Measurements from ENCODE around the gene SLC1A3.
"Not testable (repeated sequence)": the region's sequence is repeated elsewhere in the genome, so short reads cannot be mapped to it uniquely, and the experiment has no call there.

Gene SLC1A3

DNA sequence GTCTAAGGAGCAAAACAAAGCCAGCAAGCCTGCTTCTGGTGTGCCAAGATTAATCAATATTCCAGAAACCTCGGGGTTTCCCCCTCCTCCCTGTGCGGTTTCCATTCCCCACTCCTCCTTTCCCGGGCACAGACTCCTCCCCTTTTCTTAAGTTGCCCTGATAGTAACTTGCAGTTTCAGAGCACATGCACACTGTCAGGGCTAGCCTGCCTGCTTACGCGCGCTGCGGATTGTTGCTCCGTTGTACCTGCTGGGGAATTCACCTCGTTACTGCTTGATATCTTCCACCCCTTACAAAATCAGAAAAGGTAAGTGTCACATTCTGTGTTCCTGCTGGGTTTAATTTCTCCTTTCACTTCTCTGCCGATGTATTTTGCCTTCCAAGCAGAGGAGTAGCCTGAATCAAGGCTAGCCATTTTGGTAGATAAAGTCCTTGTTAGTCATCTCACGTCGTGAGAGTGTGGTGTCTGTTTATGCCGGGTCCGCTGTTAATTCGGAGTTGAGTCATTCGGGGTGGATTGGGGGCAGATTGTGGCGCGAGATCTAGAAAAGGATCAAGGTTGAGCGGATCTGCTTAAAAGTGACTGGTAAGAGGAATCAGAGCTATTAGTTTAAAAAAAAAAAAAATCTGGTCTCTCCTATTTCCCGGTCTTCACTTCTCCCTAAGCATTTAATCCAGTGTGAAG, at the start of gene SLC1A3:
Gene SLC1A3 (plus strand): TSS at position 179 of the 686 bp plus-strand sequence. CDS start 1,818 bp downstream, outside the sequence.
- peak; percentile 86 for DNase-seq (ENCODE audit: low read depth, low spot score)

DNA sequence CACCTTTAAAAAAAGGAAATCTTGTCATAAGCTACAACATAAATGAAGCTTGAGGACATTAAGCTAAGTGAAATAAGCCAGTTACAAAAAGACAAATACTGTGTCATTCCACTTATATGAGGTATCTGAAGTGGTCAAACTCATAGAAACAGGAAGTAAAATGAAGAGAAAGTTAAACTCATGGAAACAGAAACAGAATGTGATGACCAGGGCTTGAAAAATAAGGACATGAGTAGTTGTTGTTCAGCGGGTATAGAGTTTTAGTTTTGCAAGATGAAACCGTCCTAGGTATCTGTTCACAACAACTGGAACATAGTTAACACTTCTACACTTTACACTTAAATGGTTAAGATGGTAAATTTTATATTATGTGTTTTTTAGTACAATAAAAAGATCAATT, 47.8 kb upstream of the SLC1A3 start:
- DNase-seq (ENCODE audit: low read depth, low spot score): no peak

DNA sequence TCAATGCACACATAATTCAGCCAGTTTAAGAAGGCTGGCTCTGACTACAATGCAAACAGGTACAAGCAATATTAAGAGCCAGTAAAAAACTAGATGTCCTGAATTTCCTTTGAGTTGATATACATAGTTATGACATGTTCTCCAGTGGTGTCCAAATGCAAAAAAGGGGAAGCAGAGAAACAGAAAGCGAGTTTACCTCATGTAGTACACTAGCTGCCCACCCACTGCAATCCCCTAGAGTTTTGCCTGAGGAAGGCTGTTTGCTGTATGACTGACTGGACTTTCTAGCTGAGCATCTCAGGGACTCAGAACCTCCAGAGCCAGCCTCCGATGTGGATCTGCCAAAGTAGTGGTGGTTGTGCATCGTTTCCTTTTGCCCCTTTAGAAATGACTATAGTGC, 44.8 kb upstream of the SLC1A3 start:
- no peak for DNase-seq (ENCODE audit: low read depth, low spot score)

DNA sequence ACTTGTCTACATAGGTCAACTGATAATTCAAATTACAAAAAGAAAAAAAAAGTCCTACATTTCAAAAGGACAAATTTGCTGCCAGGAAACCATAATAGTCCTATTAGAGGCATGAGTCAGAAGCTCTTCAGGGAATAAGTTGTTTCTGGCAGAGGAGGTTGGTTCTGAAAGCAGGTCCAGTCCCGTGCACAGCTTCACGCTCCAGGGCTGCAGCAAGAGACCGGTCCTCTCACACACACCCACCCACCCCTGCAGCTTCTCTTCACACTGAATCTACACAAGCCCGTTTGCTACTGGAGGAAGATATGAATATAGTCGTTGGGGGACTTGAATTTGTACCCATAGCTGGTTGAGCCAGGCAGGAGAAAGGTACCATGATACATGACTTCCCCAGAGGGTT, 36.9 kb upstream of the SLC1A3 start:
- DNase-seq (ENCODE audit: low read depth, low spot score): no peak

DNA sequence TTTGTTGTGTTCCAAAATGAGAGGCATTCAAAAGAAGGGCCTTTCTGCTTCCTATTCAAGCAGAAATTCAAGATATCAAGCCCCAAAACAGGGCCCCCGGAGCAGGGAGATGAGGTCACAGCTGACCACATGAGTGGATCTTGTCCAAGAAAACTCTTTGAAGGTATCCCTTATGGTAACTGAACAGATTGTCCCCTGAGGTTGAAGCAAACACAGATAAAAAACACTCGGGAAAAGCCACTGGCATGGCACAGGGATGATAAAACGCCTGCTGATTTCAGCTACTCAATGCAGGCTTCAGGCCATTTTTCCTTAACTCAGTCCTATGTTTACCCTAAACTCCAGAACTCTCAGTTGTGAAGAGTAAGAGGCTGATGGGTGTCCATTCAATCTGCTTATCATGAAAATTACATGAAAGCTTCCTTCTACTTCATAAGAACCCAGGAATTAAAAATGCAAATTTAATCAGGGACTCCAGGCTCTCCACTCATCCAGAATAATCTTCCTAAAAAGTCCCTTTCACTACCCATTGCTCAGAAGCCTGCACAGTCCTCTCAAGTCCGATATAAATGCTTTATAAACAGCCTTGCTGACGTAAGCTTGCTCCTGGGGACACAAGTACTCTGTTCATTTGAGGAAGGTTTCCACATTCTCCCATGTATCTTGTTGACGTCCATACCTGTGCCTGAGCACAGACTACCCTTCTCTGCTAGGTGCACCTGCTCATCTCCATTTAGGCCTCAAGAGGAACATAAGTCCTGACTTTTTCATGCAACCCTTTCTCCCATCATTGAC, 35.9 kb upstream of the SLC1A3 start:
- no peak for DNase-seq (ENCODE audit: low read depth, low spot score)

DNA sequence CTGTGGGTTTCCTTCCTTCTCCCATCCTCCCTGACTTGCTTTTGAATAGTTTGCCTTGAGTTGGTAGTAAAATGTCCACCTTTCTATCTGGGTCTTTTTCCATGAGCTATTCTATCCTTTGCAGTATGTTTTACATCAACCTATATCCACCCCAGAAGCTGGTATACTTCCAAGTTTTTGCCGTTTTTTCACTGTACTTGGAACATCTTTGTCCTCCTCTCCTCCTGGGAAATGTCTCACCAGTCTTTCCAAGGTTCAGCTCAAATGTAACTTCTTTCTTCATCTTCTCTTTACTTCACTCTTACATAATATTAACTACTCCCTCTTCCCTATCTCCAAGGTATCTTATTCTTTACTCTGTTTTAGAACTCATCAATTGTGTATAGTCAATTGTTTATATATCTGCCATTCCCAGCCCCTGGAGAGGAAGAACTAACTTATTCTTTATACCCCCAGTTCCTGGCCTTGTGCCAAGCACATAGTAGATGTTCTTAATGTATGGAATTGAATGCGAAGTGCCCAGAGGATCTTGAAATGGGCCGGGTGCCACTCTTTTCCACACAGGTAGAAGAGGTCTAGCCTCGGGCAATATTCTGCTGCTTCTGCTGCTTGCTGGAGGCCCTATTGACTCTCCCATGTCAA, 34.9 kb upstream of the SLC1A3 start:
- DNase-seq (ENCODE audit: low read depth, low spot score): no peak

DNA sequence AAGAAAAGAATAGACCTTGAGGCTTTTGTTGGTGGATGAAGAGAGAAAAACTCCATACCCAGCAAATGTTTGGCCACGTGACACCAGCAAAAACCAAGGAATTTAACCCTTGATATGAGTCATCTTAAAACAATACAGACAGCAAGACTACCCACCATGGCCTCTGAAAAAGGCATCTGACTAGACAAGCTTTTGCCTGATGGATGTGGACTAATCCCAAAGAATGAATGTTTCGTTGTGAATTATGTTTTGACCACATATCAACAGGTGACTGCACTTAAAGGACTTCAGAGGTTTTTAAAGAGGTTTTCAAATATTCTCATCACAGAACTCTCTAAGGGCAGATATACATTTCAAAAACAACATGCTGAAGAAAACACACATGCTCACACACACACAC, 33.0 kb upstream of the SLC1A3 start:
- no peak for DNase-seq (ENCODE audit: low read depth, low spot score)

DNA sequence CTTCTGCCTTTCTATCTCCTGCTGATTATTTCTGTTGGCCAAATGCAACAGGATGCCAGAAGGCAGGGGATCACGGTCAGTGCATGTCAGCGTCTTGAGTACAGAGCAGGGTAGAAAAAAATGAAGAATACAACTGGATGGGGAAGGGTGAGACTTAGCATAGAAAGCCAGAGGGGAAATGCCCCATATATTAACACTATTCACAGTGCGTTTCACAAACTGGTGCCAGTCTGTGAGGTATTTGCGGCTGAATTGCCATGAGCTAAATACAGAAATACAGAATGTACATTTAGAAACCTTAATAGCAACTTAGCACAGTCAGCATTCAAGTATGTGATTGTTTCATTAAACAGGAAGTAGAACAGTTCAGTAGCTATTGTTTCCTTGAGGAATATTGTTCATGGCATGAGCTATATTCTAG, 31.0 kb upstream of the SLC1A3 start:
- no peak for DNase-seq (ENCODE audit: low read depth, low spot score)

DNA sequence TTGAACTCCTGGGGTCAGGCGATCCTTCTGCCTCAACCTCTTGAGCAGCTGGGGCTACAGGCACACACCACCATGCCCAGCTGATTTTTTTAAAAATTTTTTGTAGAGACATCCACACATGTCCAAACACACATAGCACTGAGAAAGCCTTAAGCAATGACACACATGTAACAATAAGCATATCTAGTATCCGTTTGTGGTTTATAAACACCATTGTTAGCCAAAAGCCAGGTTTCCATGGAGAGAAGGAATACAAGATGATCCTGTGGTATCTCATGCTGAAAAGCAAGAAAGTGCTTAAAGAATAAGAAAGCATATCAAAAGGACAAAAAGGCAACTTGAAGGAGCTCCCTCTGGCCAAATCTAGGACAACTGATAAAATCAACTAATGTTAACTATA, 29.7 kb upstream of the SLC1A3 start:
- no peak for DNase-seq (ENCODE audit: low read depth, low spot score)

DNA sequence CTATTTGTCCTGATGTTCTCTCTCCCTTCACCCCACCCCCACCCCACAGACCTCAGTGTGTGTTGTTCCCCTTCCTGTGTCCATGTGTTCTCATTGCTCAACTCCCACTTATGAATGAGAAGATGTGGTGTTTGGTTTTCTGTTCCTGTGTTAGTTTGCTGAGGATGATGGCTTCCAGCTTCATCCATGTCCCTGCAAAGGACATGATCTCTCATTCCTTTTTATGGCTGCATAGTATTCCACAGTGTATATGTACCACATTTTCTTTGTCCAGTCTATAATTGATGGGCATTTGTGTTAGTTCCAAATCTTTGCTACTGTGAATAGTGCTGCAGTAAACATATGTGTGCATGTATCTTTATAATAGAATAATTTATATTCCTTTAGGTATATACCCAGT, 26.5 kb upstream of the SLC1A3 start:
- not testable (repeated sequence) for DNase-seq (ENCODE audit: low read depth, low spot score)

DNA sequence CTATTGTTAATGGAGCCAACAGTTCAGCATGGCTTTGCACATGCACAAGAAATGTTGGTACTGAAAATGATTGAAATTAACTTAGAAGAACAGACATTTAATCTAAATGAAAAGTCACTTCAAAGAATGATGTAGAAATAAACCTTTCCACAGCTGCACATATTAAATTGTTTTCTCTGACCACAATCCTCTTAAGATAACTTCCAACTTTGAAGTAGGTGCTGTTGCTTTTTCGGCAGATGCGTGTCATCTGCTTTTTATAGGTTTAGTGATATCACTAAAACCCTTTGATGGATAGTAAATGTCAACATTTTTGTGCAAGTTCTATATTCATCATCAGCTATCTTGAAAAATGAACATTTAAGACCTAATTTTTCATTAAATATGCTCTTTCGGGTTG, 25.3 kb upstream of the SLC1A3 start:
- no peak for DNase-seq (ENCODE audit: low read depth, low spot score)

DNA sequence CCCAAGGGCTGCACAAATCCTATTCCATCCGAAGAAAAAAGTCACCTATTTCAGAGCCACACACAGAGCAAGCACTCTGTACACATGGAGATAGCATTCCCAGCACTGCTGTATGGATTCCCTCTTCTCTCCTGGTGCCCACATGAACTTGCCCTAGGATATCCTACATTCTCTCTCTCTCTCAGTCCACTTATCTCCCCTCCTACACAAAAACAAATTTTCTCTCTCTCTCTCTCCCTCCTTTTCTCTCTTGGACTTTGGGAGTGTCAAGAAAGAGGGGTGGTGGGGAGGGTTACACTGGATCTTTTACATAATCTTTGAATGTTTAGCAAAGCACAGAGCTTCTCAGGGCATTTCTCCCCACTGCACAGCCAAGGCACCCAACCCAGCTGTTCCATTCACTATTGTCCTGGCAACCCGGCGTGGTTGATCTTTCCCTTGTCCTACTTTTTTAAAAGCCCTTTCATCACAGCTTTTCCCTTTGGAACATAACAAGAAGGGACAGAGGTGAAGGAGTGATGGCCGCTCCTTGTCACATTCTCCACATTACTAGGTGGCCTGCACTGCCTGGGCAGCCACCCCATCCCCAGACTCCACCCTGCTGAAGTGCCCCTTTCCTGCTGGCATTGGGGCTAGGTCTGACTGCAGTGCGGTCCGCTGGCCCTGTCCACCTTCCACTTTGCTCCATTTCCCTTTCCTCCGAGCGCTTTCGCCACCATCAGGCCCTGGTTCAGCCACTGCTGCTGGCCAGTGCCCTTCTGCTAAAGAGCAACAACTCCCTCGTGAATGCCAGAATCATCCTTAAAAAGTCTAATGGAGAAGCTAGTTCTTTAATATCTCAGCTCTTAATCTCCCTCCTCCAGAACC, 22.2 kb upstream of the SLC1A3 start:
- DNase-seq (ENCODE audit: low read depth, low spot score): no peak

DNA sequence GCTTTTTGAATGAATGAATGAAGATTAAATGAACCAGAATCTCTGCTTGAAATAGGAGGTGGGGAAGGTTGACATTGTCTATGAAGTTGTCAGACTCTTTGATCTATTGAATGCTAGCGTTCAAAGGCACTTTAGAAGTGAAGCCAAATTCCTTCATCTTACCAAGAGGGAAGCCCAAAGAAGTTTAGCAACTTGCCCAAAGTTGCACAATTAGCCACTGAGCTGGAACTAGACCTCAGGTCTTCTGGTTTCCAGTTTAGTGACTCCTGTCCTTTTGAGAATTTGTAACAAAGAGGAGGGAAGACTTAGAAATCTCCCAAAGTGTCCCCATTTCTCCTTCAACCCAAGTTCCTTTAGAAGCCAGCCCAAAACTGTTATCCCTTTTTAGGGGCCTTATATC, 20.7 kb upstream of the SLC1A3 start:
- no peak for DNase-seq (ENCODE audit: low read depth, low spot score)

DNA sequence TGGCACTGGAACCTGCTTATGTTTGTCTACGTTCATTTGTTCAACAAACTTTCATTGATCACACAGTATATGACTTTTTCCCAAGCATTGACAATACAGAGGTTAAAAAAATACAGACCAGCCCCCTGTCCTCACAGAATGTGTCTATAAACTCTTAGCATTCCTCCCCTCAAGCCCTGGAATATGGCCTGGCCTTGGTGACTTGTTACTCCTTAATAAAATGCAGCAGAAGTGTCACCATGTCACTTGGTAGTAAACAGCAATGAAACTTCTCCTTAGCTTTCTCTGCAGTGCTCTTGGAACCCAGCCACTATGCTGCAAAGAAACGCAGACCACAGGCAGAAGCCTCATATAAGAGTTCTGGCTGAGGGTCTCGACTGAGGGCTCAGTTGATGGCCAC, 19.1 kb upstream of the SLC1A3 start:
- DNase-seq (ENCODE audit: low read depth, low spot score): no peak

DNA sequence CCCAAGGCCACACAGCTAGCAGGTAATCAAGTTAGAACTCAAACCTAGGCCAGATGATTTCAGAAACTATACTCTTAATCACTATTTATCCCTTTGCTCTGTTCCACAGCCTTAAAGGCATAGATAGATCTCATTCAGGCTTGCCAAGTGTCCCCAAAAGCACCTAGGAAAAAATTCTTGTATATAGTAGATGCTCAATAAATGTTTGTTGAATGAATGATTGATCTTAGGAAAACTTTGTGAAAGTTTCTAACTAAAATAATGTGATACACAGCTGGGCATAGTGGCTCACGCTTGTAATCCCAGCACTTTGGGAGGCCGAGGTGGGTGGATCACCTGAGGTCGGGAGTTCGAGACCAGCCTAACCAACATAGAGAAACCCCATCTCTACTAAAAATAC, 16.7 kb upstream of the SLC1A3 start:
- not testable (repeated sequence) for DNase-seq (ENCODE audit: low read depth, low spot score)

DNA sequence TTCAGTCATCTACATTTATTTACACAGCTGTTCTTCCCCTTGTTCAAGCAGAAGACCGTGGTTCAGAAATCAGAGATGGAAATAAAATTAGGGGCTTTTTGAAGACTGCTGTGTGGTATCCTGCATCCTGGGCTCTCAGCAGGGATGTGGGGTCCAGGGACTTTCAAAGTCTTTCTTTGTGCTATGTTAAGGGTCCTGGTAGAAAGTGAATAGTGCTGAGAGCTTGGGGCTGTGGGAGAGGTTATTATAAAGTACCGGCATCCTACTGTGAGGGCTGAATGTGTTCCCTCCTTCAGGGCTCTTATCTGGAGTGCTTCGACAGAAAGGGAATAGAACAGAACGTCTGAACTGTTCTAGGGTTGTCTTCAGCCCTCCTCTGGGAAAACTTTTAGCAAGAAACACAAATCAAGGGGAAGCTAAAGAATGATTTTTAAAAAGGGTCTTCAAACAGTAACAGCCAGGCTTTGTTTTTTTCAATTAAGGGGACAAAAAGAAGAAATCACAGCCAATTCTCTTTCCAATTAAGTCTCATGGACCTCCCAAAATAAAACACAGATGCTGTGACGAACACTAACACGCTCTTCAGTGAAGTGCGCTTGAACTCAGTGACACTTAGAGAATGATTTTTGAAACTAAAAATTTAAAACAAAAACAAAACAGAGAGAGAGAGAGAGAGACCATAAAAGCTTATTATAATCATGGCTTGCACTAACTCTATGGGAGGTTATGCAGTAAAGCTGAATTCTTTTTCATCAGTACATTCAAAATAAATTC, 15.7 kb upstream of the SLC1A3 start:
- peak; percentile 71 for DNase-seq (ENCODE audit: low read depth, low spot score)

DNA sequence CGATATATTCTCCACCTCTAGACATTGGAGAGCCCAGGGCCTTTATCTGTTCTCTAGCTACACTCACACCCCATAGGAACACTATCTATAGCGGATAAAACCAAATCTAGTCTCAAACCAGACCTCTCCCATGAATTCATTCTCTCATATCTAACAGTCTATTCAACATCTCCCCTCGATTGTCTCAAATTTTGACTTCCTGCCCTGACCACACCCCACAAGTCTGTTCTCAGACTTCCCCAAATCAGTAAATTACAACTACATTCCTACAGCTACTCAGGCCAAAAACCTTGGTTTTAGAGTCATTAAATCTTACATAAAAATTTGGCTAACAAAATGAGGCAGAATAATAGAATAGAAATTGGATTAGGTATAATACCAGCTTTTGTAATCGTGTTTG, 12.5 kb upstream of the SLC1A3 start:
- DNase-seq (ENCODE audit: low read depth, low spot score): no peak

DNA sequence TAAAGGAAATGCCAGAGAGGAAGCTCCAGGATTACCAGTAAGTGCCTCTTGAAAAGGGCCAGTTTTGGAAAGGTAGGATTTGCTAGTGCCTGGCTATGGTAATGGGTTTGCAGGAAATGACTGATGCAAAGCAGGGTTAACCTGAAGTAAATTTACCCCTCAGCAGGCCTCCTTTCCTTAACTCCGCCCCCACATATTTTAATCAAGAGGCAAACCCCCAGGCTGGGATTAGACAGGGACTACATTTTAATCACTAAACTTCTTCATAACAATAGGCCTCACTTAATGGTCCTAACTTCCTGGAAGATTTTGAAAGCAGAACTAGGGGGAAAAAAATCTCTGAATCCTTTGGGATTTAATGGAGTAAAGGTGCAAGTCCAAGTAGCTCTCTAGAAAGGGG, 10.2 kb upstream of the SLC1A3 start:
- peak; percentile 75 for DNase-seq (ENCODE audit: low read depth, low spot score)

DNA sequence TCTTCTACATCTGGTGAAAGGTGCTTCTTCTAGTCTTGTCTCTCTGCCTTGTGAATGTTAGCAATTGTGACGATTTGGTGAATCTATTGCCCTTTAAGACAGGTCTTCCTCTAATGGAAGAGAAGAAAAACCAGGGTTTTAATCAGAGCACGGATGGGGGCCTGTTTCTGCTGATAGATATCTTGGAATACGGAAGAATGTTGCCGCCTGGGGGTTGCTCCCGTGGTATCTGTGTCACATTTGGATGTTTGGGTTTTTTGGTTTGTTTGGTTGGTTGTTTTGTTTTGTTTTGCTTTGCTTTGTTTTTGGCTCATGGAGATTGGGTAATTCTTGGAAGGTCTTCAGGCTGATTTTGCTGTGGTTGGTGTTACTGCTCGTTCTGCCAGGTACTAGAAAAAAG, 9.7 kb upstream of the SLC1A3 start:
- peak; percentile 68 for DNase-seq (ENCODE audit: low read depth, low spot score)

DNA sequence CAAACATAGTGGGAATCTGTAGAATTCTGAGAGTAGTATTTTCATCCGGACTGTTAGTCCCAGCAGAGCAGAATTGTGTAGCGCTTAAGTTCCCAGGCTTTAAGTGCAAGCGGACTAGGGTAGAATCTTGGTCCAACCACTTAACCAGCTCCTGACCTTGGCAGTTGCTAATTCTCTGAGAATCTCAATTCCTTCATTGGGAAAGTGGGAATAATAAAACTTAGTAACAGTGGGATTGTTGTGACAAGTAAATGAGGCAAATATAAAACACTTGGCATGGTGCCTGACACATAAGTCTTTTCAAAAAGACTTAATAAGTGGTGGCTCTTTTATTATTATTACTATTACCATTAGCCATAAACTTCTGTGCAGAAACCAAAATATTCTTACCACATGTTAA, 8.4 kb upstream of the SLC1A3 start:
- no peak for DNase-seq (ENCODE audit: low read depth, low spot score)

Data from ELF-1 (cell line).